Ovary (tissue), 3 donors: ENCODE measurements around the gene NSF.
"Not testable (repeated sequence)": the region's sequence is repeated elsewhere in the genome, so short reads cannot be mapped to it uniquely, and the experiment has no call there.

ENCODE experiments used
- EP300 ChIP-seq: sonication (generic); formaldehyde crosslinking; IDR thresholded peaks from one replicate; pipeline ENCODE4 v1.6.1; 2017; ENCODE audit warnings: antibody characterized with exemption
- POLR2A ChIP-seq: fragments of 450-650 bp; IDR thresholded peaks from one replicate; pipeline ENCODE4 v1.6.1; 2017; ENCODE audit warnings: antibody characterized with exemption, mild to moderate bottlenecking, moderate library complexity
- TF ChIP-seq, protein P1 (sequence below), 3 donors: fragments of 450-650 bp in 2 of 3; fragments of 200-600 bp in 1 of 3; IDR thresholded peaks; one replicate each; pipeline versions ENCODE4 v1.5.1 to v1.8.0; 2016 to 2022; ENCODE audit warnings: antibody characterized with exemption in 3 of 3, mild to moderate bottlenecking in 1 of 3
- donor health status: DM: no; HTN: no; CAD: no.

DNA sequence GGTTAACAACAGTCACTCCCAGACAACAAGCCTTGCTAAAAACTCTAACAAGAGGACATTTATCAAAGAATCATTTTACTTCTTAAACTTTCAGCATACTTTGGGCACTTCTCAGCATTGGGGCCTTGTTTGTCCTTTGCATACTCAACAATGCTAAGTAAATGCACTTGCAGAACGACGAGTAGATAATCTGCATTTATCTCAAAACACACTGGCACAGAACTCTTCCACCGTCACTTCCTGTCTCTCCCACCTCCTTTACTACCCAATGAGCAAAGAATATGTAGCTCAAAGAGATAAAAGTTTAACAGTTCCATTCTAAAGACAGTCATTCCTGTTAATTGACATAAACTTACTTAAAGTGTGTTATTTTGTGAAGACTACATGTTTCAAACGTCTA is 69.2 kb downstream of the NSF start:
- TF ChIP-seq EP300, POLR2A: not testable (repeated sequence)
- TF ChIP-seq, protein P1, sequence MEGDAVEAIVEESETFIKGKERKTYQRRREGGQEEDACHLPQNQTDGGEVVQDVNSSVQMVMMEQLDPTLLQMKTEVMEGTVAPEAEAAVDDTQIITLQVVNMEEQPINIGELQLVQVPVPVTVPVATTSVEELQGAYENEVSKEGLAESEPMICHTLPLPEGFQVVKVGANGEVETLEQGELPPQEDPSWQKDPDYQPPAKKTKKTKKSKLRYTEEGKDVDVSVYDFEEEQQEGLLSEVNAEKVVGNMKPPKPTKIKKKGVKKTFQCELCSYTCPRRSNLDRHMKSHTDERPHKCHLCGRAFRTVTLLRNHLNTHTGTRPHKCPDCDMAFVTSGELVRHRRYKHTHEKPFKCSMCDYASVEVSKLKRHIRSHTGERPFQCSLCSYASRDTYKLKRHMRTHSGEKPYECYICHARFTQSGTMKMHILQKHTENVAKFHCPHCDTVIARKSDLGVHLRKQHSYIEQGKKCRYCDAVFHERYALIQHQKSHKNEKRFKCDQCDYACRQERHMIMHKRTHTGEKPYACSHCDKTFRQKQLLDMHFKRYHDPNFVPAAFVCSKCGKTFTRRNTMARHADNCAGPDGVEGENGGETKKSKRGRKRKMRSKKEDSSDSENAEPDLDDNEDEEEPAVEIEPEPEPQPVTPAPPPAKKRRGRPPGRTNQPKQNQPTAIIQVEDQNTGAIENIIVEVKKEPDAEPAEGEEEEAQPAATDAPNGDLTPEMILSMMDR (IDR thresholded peaks at IDR 0.05), result not testable (repeated sequence)
